ENCODE measurements around the gene ACAD11.
"Not testable (repeated sequence)": the region's sequence is repeated elsewhere in the genome, so short reads cannot be mapped to it uniquely, and the experiment has no call there.

Gene ACAD11

GRCh38 chr3:132654721-132655120 lies 4.9 kb downstream of the ACAD11 start:
- no peak for DNase-seq (ENCODE audit: low read depth)
- no peak overlapping the region for H3K4me3 ChIP-seq (ENCODE audit: low read depth, low read length)

GRCh38 chr3:132654190-132654589 lies 5.4 kb downstream of the ACAD11 start:
- H3K4me3 ChIP-seq (ENCODE audit: low read depth, low read length): no peak overlapping the region
- no peak for DNase-seq (ENCODE audit: low read depth)

GRCh38 chr3:132652640-132653270 lies 6.9 kb downstream of the ACAD11 start:
- DNase-seq (ENCODE audit: low read depth): no peak
- H3K4me3 ChIP-seq (ENCODE audit: low read depth, low read length): no peak overlapping the region

GRCh38 chr3:132650153-132650552 lies 9.5 kb downstream of the ACAD11 start:
- no peak for DNase-seq (ENCODE audit: low read depth)
- no peak overlapping the region for H3K4me3 ChIP-seq (ENCODE audit: low read depth, low read length)

- DNase-seq (ENCODE audit: low read depth): no peak
Measured at GRCh38 chr3:132645058-132645457, 14.6 kb downstream of the ACAD11 start.

GRCh38 chr3:132643366-132643765 lies 16.2 kb downstream of the ACAD11 start:
- no peak overlapping the region for H3K4me3 ChIP-seq (ENCODE audit: low read depth, low read length)
- DNase-seq (ENCODE audit: low read depth): no peak

More at GRCh38 chr3:132645058-132645457, 14.6 kb downstream of the ACAD11 start:
- no peak overlapping the region for H3K4me3 ChIP-seq (ENCODE audit: low read depth, low read length)

- H3K4me3 ChIP-seq (ENCODE audit: low read depth, low read length): no peak overlapping the region
- DNase-seq (ENCODE audit: low read depth): no peak
Measured at GRCh38 chr3:132642539-132642847, 17.1 kb downstream of the ACAD11 start.

GRCh38 chr3:132641837-132642538 lies 17.6 kb downstream of the ACAD11 start:
- H3K4me3 ChIP-seq (ENCODE audit: low read depth, low read length): no peak overlapping the region
- peak; percentile 5 for DNase-seq (ENCODE audit: low read depth)

GRCh38 chr3:132641427-132641826 lies 18.2 kb downstream of the ACAD11 start:
- not testable (repeated sequence) for H3K4me3 ChIP-seq (ENCODE audit: low read depth, low read length); DNase-seq (ENCODE audit: low read depth)

GRCh38 chr3:132638706-132639105 lies 20.9 kb downstream of the ACAD11 start:
- no peak overlapping the region for H3K4me3 ChIP-seq (ENCODE audit: low read depth, low read length)
- no peak for DNase-seq (ENCODE audit: low read depth)

GRCh38 chr3:132637590-132637989 lies 22.0 kb downstream of the ACAD11 start:
- no peak for DNase-seq (ENCODE audit: low read depth)
- H3K4me3 ChIP-seq (ENCODE audit: low read depth, low read length): no peak overlapping the region

- no peak for DNase-seq (ENCODE audit: low read depth)
- H3K4me3 ChIP-seq (ENCODE audit: low read depth, low read length): no peak overlapping the region
Measured at GRCh38 chr3:132635052-132635451, 24.6 kb downstream of the ACAD11 start.

- no peak overlapping the region for H3K4me3 ChIP-seq (ENCODE audit: low read depth, low read length)
- no peak for DNase-seq (ENCODE audit: low read depth)
Measured at GRCh38 chr3:132630612-132631011, 29.0 kb downstream of the ACAD11 start.

GRCh38 chr3:132629928-132630327 lies 29.7 kb downstream of the ACAD11 start:
- no peak for DNase-seq (ENCODE audit: low read depth)
- no peak overlapping the region for H3K4me3 ChIP-seq (ENCODE audit: low read depth, low read length)

GRCh38 chr3:132628157-132628556 lies 31.5 kb downstream of the ACAD11 start:
- no peak overlapping the region for H3K4me3 ChIP-seq (ENCODE audit: low read depth, low read length)
- DNase-seq (ENCODE audit: low read depth): no peak

GRCh38 chr3:132626955-132627354 lies 32.7 kb downstream of the ACAD11 start:
- no peak for DNase-seq (ENCODE audit: low read depth)
- no peak overlapping the region for H3K4me3 ChIP-seq (ENCODE audit: low read depth, low read length)

GRCh38 chr3:132625613-132626012 lies 34.0 kb downstream of the ACAD11 start:
- no peak for DNase-seq (ENCODE audit: low read depth)
- no peak overlapping the region for H3K4me3 ChIP-seq (ENCODE audit: low read depth, low read length)

- DNase-seq (ENCODE audit: low read depth): no peak
- H3K4me3 ChIP-seq (ENCODE audit: low read depth, low read length): no peak overlapping the region
Measured at GRCh38 chr3:132624790-132625189, 34.8 kb downstream of the ACAD11 start.

GRCh38 chr3:132623646-132624045 lies 36.0 kb downstream of the ACAD11 start:
- H3K4me3 ChIP-seq (ENCODE audit: low read depth, low read length): no peak overlapping the region
- no peak for DNase-seq (ENCODE audit: low read depth)

- DNase-seq (ENCODE audit: low read depth): no peak
- no peak overlapping the region for H3K4me3 ChIP-seq (ENCODE audit: low read depth, low read length)
Measured at GRCh38 chr3:132622761-132623160, 36.8 kb downstream of the ACAD11 start.

- H3K4me3 ChIP-seq (ENCODE audit: low read depth, low read length): no peak overlapping the region
- DNase-seq (ENCODE audit: low read depth): no peak
Measured at GRCh38 chr3:132622148-132622547, 37.5 kb downstream of the ACAD11 start.

Data from skeletal muscle cell (primary cell).